ENCODE results near the gene SPN. TPM values are rescaled to one million over a fixed set of nuclear protein-coding genes. Genes with fewer than 3 reads are reported as not detected.

Gene SPN
- total and polyA plus RNA-seq, 12 donors = 0.24 to 3.1 (median 1.2) TPM

DNA sequence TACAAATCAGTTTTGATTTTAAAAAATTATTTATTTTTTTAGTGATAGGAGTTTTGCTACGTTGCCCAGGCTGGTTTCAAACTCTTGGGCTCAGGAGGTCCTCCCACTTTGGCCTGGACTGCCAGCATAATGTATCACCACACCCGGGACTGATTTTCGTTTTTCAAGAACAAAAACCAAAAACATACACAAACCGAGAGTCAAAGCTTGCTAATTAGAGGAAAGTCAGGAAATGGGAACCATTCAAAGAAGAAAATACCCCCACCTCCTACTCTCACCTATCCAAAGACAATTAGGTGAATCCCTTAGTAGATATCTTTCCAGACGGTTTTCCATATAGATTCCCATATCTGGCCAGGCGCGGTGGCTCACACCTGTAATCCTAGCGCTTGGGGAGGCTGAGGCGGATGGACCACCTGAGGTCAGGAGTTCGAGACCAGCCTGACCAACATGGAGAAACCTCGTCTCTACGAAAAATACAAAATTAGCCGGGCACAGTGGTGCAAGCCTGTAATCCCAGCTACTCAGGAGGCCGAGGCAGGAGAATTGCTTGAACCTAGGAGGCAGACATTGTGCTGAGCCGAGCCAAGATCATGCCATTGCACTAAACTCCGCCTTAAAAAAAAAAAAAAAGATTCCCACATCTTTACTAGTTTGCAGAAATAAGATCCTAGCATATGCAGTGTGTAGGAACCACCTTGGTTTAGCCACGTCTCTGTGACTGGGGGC, 883 bp upstream of the SPN start:
- 70 to 79% (median 75%) methylated on average over 17 of the region's 17 CpGs for WGBS, 4 donors
- Histone ChIP-seq H3K4me1 (replicated peaks in 1 of 2) (no peaks in the 10 kb centered on the region), H3K36me3 (replicated peaks in 1 of 2) (no peaks in the 10 kb centered on the region), H3K9me3 (replicated peaks in 1 of 3) (no peaks in the 10 kb centered on the region), H3K27ac (no peak overlapping the region), H3K27me3 (peaks cover 5% of the 10 kb centered on the region), H3K4me3 (no peak overlapping the region)
- intact Hi-C loops (cut with DNase I) = no loop called here
- no peak for TF ChIP-seq CTCF (IDR thresholded peaks at IDR 0.05)
- no peak for TF ChIP-seq POLR2A (IDR thresholded peaks at IDR 0.05)
- DNase-seq = no peak

DNA sequence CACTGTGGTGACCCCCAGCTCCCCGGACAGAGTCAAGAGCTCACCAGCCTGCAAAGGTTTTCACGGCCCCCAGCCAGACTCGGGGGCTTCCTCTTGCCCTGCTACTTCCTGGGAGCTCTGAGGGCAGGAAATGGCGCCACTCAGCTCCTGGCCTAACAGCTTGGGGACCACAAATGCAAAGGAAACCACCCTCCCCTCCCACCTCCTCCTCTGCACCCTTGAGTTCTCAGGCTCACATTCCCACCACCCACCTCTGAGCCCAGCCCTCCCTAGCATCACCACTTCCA, 375 bp upstream of the SPN start:
- no peak for DNase-seq
- no peak for TF ChIP-seq CTCF (IDR thresholded peaks at IDR 0.05)
- TF ChIP-seq POLR2A (IDR thresholded peaks at IDR 0.05) = no peak
- H3K9me3 ChIP-seq (replicated peaks in 1 of 3) = no peaks in the 10 kb centered on the region
- no peaks in the 10 kb centered on the region for H3K36me3 ChIP-seq (replicated peaks in 1 of 2)
- H3K4me1 ChIP-seq (replicated peaks in 1 of 2) = no peaks in the 10 kb centered on the region
- peaks cover 5% of the 10 kb centered on the region for H3K27me3 ChIP-seq
- no peak overlapping the region for H3K27ac ChIP-seq
- intact Hi-C loops (cut with DNase I) = no loop called here
- 37 to 80% (median 58%) methylated on average over 3 to 4 of the region's 4 CpGs for WGBS, 4 donors
- no peak overlapping the region for H3K4me3 ChIP-seq

DNA sequence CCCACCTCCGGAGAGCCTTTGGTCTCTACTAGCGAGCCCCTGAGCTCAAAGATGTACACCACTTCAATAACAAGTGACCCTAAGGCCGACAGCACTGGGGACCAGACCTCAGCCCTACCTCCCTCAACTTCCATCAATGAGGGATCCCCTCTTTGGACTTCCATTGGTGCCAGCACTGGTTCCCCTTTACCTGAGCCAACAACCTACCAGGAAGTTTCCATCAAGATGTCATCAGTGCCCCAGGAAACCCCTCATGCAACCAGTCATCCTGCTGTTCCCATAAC, 702 bp downstream of the SPN start:
- Histone ChIP-seq H3K27ac (no peak overlapping the region), H3K27me3 (peaks cover 5% of the 10 kb centered on the region), H3K36me3 (replicated peaks in 1 of 2) (no peaks in the 10 kb centered on the region), H3K9me3 (replicated peaks in 1 of 3) (no peaks in the 10 kb centered on the region), H3K4me3 (no peak overlapping the region), H3K4me1 (replicated peaks in 1 of 2) (no peaks in the 10 kb centered on the region)
- DNase-seq = no peak
- WGBS, 4 donors = 57 to 74% (median 68%) methylated on average over 2 to 3 of the region's 3 CpGs; no CpG with 5 or more reads in 1 of the 4 donors
- TF ChIP-seq POLR2A (IDR thresholded peaks at IDR 0.05) = no peak
- TF ChIP-seq CTCF (IDR thresholded peaks at IDR 0.05) = no peak
- intact Hi-C loops (cut with DNase I) = no loop called here

- 68 to 78% (median 74%) methylated on average over 11 to 35 of the region's 35 CpGs for WGBS, 4 donors
- H3K36me3 ChIP-seq (replicated peaks in 1 of 2) = no peaks in the 10 kb centered on the region
- peak in 1 of 7 donors; percentile 31 for DNase-seq
- TF ChIP-seq CTCF (IDR thresholded peaks at IDR 0.05) (no peak), POLR2A (IDR thresholded peaks at IDR 0.05) (no peak)
- H3K4me3 ChIP-seq = no peak overlapping the region
- intact Hi-C loops (cut with DNase I) = no loop called here
- peaks cover 5% of the 10 kb centered on the region for H3K27me3 ChIP-seq
- no peaks in the 10 kb centered on the region for H3K4me1 ChIP-seq (replicated peaks in 1 of 2)
- H3K9me3 ChIP-seq (replicated peaks in 1 of 3) = no peaks in the 10 kb centered on the region
- no peak overlapping the region for H3K27ac ChIP-seq
Measured at GRCh38 chr16:29664091-29664921, 1.3 kb downstream of the SPN start.

Data from adrenal gland (tissue), 12 donors.